ENCODE results near the gene TBL2.

TBL2 gene

DNA sequence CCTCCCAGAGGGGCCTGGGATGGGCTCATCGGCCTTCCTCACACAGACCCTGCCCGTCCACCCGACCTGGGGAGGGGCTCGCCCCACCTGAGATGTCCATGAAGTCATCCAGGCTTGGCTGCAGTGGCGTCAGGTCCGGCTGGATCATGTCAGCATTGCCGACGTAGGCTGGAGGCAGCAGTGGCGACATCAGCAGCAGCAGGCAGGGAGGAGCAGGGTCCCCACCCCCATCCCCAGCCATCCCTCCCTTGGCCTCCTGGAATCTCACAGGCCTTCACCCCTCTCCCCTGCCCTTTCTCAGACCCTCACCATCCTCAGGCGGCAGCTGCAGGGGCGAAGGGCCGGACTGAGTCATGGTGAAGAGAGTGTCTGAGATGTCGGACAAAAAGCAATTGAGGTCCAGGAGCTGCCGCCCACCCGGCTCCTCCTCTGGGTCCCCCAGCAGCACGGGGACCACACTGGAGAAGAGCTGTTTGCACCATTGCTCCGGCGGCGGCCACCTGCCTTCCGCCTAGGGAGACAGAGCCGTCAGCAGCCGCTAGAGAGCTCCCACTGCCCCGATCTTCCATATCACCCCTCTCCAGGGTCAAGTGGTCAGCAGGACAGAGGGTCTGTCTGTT is 27.3 kb upstream of the TBL2 start:
- Histone ChIP-seq H3K9me2 (replicated peaks; ENCODE audit: insufficient read depth, low read length) (no peaks in the 10 kb centered on the region), H3K4me1 (ENCODE audit: low read length) (no peaks in the 10 kb centered on the region), H3K36me3 (replicated peaks; ENCODE audit: insufficient read depth, low read length) (no peaks in the 10 kb centered on the region), H2AFZ (ENCODE audit: low read length) (no peak overlapping the region), H4K20me1 (ENCODE audit: insufficient read depth, low read length) (no peaks in the 10 kb centered on the region), H3F3A (ENCODE audit: insufficient read depth, low read length) (no peaks in the 10 kb centered on the region), H3K27me3 (replicated peaks; ENCODE audit: insufficient read depth, low read length) (peaks cover 37% of the 10 kb centered on the region), H3K79me2 (ENCODE audit: low read length) (no peaks in the 10 kb centered on the region), H3K4me3 (ENCODE audit: low read length) (no peak overlapping the region), H3K27ac (ENCODE audit: low read length) (no peak overlapping the region), H3K4me2 (ENCODE audit: low read depth, low read length) (no peak overlapping the region), H3K9me3 (replicated peaks; ENCODE audit: insufficient read depth, low read length) (no peaks in the 10 kb centered on the region), H3K9ac (ENCODE audit: low read length) (no peak overlapping the region)
- DNase-seq: no peak
- TF ChIP-seq CTCF (IDR thresholded peaks at IDR 0.05; ENCODE audit: low read length) (no peak), EZH2 (optimal IDR thresholded peaks at IDR 0.05; ENCODE audit: low read depth, low read length) (no peak), EZH2phosphoT487 (IDR thresholded peaks at IDR 0.05; ENCODE audit: low read length) (no peak)

- H3K9me3 ChIP-seq (replicated peaks; ENCODE audit: insufficient read depth, low read length): no peaks in the 10 kb centered on the region
- no peaks in the 10 kb centered on the region for H3K9me2 ChIP-seq (replicated peaks; ENCODE audit: insufficient read depth, low read length)
- no peak overlapping the region for H3K27ac ChIP-seq (ENCODE audit: low read length)
- H3K36me3 ChIP-seq (replicated peaks; ENCODE audit: insufficient read depth, low read length): no peaks in the 10 kb centered on the region
- H3K79me2 ChIP-seq (ENCODE audit: low read length): no peaks in the 10 kb centered on the region
- no peak overlapping the region for H3K4me2 ChIP-seq (ENCODE audit: low read depth, low read length)
- peaks cover 53% of the 10 kb centered on the region for H3K27me3 ChIP-seq (replicated peaks; ENCODE audit: insufficient read depth, low read length)
- no peak overlapping the region for H3K4me3 ChIP-seq (ENCODE audit: low read length)
- H2AFZ ChIP-seq (ENCODE audit: low read length): no peak overlapping the region
- H3K4me1 ChIP-seq (ENCODE audit: low read length): no peaks in the 10 kb centered on the region
- no peaks in the 10 kb centered on the region for H3F3A ChIP-seq (ENCODE audit: insufficient read depth, low read length)
- no peak overlapping the region for H3K9ac ChIP-seq (ENCODE audit: low read length)
- no peaks in the 10 kb centered on the region for H4K20me1 ChIP-seq (ENCODE audit: insufficient read depth, low read length)
- no peak for DNase-seq
- TF ChIP-seq CTCF (IDR thresholded peaks at IDR 0.05; ENCODE audit: low read length): no peak
- TF ChIP-seq EZH2phosphoT487 (IDR thresholded peaks at IDR 0.05; ENCODE audit: low read length): no peak
- TF ChIP-seq EZH2 (optimal IDR thresholded peaks at IDR 0.05; ENCODE audit: low read depth, low read length): no peak
These were observed 24.6 kb upstream of the TBL2 start for GRCh38 chr7:73602721-73603651.

DNA sequence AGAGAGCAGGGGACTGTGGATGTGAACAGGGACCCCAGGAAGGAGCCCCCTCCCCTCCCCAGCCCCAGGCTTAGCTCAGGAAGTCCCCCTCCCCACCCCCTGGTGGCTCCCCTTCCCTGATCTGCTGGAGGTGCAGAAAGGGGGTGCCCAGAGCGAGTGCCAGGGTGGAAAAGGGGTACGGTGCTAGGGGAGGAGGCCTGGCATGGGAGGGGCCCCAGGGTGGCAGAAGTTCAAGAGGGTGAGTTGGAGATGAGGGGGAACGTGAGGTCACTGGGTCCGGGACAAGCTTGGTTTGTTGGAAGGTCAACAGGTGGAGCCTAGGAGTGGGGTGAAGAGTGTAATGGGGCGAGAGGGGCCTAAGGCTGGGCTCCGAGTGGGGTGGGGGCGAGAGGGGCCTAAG is 21.5 kb upstream of the TBL2 start:
- no peaks in the 10 kb centered on the region for H3F3A ChIP-seq (ENCODE audit: insufficient read depth, low read length)
- H3K9ac ChIP-seq (ENCODE audit: low read length): no peak overlapping the region
- peaks cover 48% of the 10 kb centered on the region for H3K27me3 ChIP-seq (replicated peaks; ENCODE audit: insufficient read depth, low read length)
- no peak overlapping the region for H3K27ac ChIP-seq (ENCODE audit: low read length)
- TF ChIP-seq CTCF (IDR thresholded peaks at IDR 0.05; ENCODE audit: low read length) (no peak), EZH2 (optimal IDR thresholded peaks at IDR 0.05; ENCODE audit: low read depth, low read length) (no peak), EZH2phosphoT487 (IDR thresholded peaks at IDR 0.05; ENCODE audit: low read length) (no peak)
- no peak overlapping the region for H2AFZ ChIP-seq (ENCODE audit: low read length)
- no peaks in the 10 kb centered on the region for H4K20me1 ChIP-seq (ENCODE audit: insufficient read depth, low read length)
- H3K4me3 ChIP-seq (ENCODE audit: low read length): no peak overlapping the region
- no peaks in the 10 kb centered on the region for H3K9me3 ChIP-seq (replicated peaks; ENCODE audit: insufficient read depth, low read length)
- no peaks in the 10 kb centered on the region for H3K79me2 ChIP-seq (ENCODE audit: low read length)
- H3K36me3 ChIP-seq (replicated peaks; ENCODE audit: insufficient read depth, low read length): no peaks in the 10 kb centered on the region
- no peaks in the 10 kb centered on the region for H3K4me1 ChIP-seq (ENCODE audit: low read length)
- no peak overlapping the region for H3K4me2 ChIP-seq (ENCODE audit: low read depth, low read length)
- no peak for DNase-seq
- H3K9me2 ChIP-seq (replicated peaks; ENCODE audit: insufficient read depth, low read length): no peaks in the 10 kb centered on the region

All from MM.1S (cell line).